RWPE2 (cell line): ENCODE results near the gene GRIP1.
A peak's percentile ranks its signal among the peaks of the same experiment; 100 is the strongest.

Experiments
- ATAC-seq: fragments of 200-7000 bp; cut with Tn5 transposase; 3 replicates; pipeline ENCODE4 v1.9.1; 2021; ENCODE audit warnings: low read depth
- DNase-seq: peaks from one replicate; pipeline ENCODE4 v3.0.0-alpha.2; 2020; ENCODE audit warnings: low spot score
- H3K27ac ChIP-seq: fragments of 450-650 bp; 2 replicates; pipeline ENCODE4 v1.5.1; 2017; ENCODE audit warnings: mild to moderate bottlenecking; ENCODE audit not compliant: poor library complexity, severe bottlenecking
- H3K27me3 ChIP-seq: fragments of 250-450 bp; sonication (Bioruptor Pico); 2 replicates; pipeline ENCODE4 v1.5.1; 2021; ENCODE audit warnings: mild to moderate bottlenecking, moderate library complexity; ENCODE audit not compliant: insufficient read depth, poor library complexity, severe bottlenecking
- H3K36me3 ChIP-seq: fragments of 250-450 bp; sonication (Bioruptor Pico); 2 replicates; pipeline ENCODE4 v1.5.1; 2020; ENCODE audit warnings: low read depth, mild to moderate bottlenecking, moderate library complexity
- H3K4me1 ChIP-seq: fragments of 250-450 bp; sonication (Bioruptor Pico); 2 replicates; pipeline ENCODE4 v1.5.1; 2021; ENCODE audit warnings: mild to moderate bottlenecking, moderate library complexity; ENCODE audit not compliant: insufficient read depth, poor library complexity, severe bottlenecking
- H3K4me3 ChIP-seq: fragments of 250-450 bp; sonication (Bioruptor Pico); 2 replicates; pipeline ENCODE4 v1.5.1; 2021; ENCODE audit warnings: mild to moderate bottlenecking, moderate library complexity; ENCODE audit not compliant: severe bottlenecking
- H3K9me3 ChIP-seq: fragments of 250-450 bp; sonication (Bioruptor Pico); 2 replicates; pipeline ENCODE4 v1.5.1; 2021; ENCODE audit warnings: mild to moderate bottlenecking, moderate library complexity; ENCODE audit not compliant: severe bottlenecking
- TF ChIP-seq, protein P1 (sequence below): fragments of 450-650 bp; IDR thresholded peaks from one replicate; pipeline ENCODE4 v1.5.1; 2017; ENCODE audit warnings: mild to moderate bottlenecking, moderate library complexity; ENCODE audit not compliant: poor library complexity, severe bottlenecking

Gene GRIP1

DNA sequence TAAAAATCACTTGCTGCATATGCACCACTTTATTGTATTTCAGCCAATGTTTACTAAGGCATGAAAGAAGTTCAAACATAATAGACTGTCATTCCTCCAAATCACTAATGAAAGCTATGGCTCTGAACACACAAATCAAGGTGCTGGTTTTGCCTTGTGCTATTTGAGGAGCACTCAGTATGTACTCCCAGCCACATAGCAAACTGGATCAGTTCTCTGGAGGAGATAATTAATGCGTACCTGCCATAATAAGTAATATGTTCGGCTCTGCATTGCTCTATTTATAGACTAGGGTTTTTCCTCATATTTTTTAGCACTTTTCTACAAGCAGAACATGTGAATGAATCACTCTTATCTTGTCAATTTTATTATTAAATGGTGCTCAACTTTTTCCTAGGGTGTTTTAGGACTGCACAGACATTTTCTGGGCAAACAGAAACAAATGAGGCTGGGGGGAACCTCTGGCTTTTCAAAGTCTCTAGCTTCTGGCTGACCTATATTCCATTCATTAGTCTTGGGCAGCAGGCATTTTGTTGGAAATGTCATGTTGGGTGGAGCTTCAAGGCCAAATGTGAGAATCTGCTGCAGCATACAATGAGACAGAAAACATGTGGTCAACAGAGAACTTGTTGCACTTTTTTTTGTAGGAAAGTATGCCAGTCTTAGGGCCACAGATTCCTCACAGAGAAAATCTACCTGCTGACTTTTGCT is 88.4 kb downstream of the GRIP1 start:
- TF ChIP-seq, protein P1, sequence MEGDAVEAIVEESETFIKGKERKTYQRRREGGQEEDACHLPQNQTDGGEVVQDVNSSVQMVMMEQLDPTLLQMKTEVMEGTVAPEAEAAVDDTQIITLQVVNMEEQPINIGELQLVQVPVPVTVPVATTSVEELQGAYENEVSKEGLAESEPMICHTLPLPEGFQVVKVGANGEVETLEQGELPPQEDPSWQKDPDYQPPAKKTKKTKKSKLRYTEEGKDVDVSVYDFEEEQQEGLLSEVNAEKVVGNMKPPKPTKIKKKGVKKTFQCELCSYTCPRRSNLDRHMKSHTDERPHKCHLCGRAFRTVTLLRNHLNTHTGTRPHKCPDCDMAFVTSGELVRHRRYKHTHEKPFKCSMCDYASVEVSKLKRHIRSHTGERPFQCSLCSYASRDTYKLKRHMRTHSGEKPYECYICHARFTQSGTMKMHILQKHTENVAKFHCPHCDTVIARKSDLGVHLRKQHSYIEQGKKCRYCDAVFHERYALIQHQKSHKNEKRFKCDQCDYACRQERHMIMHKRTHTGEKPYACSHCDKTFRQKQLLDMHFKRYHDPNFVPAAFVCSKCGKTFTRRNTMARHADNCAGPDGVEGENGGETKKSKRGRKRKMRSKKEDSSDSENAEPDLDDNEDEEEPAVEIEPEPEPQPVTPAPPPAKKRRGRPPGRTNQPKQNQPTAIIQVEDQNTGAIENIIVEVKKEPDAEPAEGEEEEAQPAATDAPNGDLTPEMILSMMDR, result no peak
- ATAC-seq (no peak), DNase-seq (no peak)
- Histone ChIP-seq H3K27me3 (no peaks in the 10 kb centered on the region), H3K9me3 (no peaks in the 10 kb centered on the region), H3K36me3 (no peaks in the 10 kb centered on the region), H3K4me1 (peaks cover 10% of the 10 kb centered on the region), H3K4me3 (no peak overlapping the region), H3K27ac (no peak overlapping the region)

DNA sequence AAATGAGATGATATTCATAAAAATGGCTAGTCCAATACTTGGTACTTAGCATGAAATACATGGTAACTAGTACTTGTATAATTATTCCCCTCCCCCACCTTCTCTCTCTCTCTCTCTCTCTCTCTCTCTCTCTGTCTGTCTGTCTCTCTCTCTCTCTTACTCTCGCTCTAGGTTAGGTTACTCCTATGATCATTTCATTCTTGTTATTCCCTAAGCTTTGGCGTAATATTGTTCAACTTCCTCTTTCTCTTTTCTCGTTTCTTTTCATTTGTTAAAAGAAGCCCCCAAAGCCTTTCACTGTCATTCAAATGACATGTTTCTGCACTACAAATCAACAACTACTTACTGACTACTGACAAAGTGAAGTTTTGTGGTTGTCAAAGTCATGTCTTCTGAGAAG is 89.8 kb downstream of the GRIP1 start:
- H3K9me3 ChIP-seq, result no peaks in the 10 kb centered on the region
- H3K36me3 ChIP-seq, result no peaks in the 10 kb centered on the region
- DNase-seq, result no peak
- TF ChIP-seq, protein P1, result no peak
- no peak for ATAC-seq
- H3K27me3 ChIP-seq, result no peaks in the 10 kb centered on the region
- no peak overlapping the region for H3K4me3 ChIP-seq
- no peak overlapping the region for H3K27ac ChIP-seq
- no peaks in the 10 kb centered on the region for H3K4me1 ChIP-seq

GRCh38 chr12:66587912-66588311 is 91.0 kb downstream of the GRIP1 start:
- no peak for ATAC-seq
- Histone ChIP-seq H3K4me3 (no peak overlapping the region), H3K27ac (no peak overlapping the region), H3K9me3 (no peaks in the 10 kb centered on the region), H3K36me3 (no peaks in the 10 kb centered on the region), H3K4me1 (no peaks in the 10 kb centered on the region), H3K27me3 (no peaks in the 10 kb centered on the region)
- no peak for DNase-seq
- TF ChIP-seq, protein P1, result no peak

DNA sequence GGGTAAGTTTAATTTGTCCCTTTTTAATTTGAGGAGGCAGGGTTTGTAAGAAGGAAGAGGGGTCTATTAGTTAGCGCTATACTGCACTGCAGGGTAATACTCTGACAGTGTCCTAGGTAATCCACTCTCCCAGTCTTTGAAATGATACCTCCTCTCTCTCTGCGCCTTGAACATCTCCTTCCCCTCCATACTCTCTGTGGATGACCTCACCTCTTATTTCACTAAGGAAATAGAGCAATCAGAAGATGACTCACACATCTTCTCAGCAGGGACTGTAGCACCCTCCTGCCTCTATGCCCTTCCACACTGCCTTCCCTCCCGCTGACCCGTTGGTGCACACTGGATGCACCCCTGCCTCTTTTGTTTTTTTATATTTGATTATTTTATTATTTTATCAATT is 94.2 kb downstream of the GRIP1 start:
- H3K36me3 ChIP-seq, result no peaks in the 10 kb centered on the region
- H3K27ac ChIP-seq, result no peak overlapping the region
- no peak overlapping the region for H3K4me3 ChIP-seq
- H3K27me3 ChIP-seq, result no peaks in the 10 kb centered on the region
- no peak for DNase-seq
- peak; percentile 62; the same call in 2 of the 3 replicates for ATAC-seq
- no peaks in the 10 kb centered on the region for H3K4me1 ChIP-seq
- TF ChIP-seq, protein P1, result no peak
- H3K9me3 ChIP-seq, result no peaks in the 10 kb centered on the region

DNA sequence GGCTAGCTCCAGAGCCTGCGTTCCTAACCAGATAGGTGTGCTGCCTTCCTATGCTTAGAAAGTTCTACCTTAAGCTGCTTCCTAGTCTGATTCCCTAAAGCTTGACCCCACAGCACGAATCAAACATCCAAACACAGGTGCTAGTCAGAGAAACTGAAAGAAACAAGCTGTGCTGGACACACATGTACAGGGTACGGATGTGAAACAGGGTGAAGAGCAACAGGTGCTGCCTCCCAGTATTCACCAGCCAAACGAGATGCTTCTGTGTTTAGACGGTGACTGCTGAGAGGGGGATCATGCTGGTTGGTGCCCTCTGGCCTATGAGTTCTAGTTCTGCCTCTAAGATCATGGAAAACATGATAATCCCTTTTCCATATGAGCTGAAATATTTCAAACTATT is 105.3 kb downstream of the GRIP1 start:
- Histone ChIP-seq H3K27me3 (no peaks in the 10 kb centered on the region), H3K27ac (no peak overlapping the region), H3K36me3 (no peaks in the 10 kb centered on the region), H3K9me3 (no peaks in the 10 kb centered on the region), H3K4me1 (no peaks in the 10 kb centered on the region), H3K4me3 (no peak overlapping the region)
- ATAC-seq (no peak), DNase-seq (no peak)
- TF ChIP-seq, protein P1, result no peak
